Prostate gland (tissue), 2 donors: Measurements from ENCODE around the gene AP5S1.

ENCODE experiments used
- CTCF ChIP-seq, 4 experiments: fragments of 200-600 bp in 2 of 4; fragments of 450-650 bp in 2 of 4; sonication (generic) in 2 of 4; IDR thresholded peaks; 1 replicate in 3 of 4; 2 replicates in 1 of 4; pipeline ENCODE4 v1.5.1; 2016 to 2019; ENCODE audit warnings: antibody characterized with exemption in 4 of 4, mild to moderate bottlenecking in 2 of 4, moderate library complexity in 2 of 4
- POLR2A ChIP-seq: fragments of 450-650 bp; IDR thresholded peaks from one replicate; pipeline ENCODE4 v1.6.1; 2016; ENCODE audit warnings: antibody characterized with exemption, mild to moderate bottlenecking
- POLR2AphosphoS5 ChIP-seq: sonication (generic); formaldehyde crosslinking; IDR thresholded peaks from one replicate; pipeline ENCODE4 v1.6.1; 2017; ENCODE audit warnings: antibody characterized with exemption

DNA sequence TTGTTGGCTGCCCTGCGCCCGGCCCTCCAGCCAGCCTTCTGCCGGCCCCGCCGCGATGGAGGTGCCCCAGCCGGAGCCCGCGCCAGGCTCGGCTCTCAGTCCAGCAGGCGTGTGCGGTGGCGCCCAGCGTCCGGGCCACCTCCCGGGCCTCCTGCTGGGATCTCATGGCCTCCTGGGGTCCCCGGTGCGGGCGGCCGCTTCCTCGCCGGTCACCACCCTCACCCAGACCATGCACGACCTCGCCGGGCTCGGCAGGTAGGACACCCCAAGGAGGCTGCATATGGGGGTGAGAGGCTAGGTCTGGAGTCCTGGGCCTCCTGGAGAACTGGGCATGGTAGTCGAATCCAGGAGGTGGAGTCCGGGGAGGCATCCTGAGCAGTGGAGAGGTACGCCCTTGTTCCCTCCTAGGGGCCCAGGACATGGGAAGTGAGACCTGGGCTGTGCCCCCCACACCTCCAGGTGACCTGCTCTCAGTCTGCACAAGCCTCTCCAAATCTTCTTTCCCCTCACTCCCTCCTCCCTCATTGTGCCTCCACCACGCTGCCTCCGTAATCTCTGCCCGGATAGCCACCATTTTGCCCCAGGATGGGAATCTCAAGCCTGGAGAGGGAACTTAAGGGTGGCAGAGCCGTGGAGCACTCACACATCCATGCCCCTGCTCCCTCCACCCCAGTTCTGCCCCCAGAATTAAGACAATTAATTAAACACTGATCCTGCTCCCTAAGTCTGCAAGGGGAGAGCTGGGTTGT is 23.7 kb upstream of the AP5S1 start:
- TF ChIP-seq CTCF (IDR thresholded peaks at IDR 0.05) (no peak), POLR2A (no peak), POLR2AphosphoS5 (no peak)
